Activated naive CD4-positive, alpha-beta T cell treated with Interleukin-2 at 50 U/mL for 16 hours (primary cell): ENCODE data around the gene PSMD8.

Experiments
- DNase-seq: peaks from one replicate; pipeline ENCODE4 v3.0.0-alpha.2; 2020

PSMD8 gene

DNA sequence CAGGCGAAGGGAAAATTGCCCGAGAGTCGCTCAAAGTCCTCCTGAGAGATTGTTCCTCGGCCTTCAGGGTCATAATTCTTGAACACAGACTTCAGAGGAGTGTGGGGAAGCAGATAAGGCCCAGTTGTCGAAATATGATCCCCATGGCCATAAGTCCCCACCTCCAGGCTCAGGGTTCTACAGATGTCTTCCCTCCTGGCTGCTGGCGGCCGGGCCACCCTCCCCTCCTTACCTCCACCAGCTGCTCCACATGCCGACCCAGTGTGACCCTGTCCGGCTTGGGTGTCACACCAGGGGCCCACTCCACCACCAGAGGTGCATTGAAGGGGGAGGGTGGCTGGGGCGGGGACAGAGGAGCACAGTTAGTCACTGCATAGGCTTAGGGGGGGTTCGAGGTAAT lies 38.6 kb downstream of the PSMD8 start:
- no peak for DNase-seq

GRCh38 chr19:38413416-38413815 lies 39.0 kb downstream of the PSMD8 start:
- no peak for DNase-seq

- DNase-seq = no peak
These were observed 42.8 kb downstream of the PSMD8 start for GRCh38 chr19:38417146-38417543.

- peak; percentile 62 for DNase-seq
These were observed 43.5 kb downstream of the PSMD8 start for GRCh38 chr19:38417544-38418506.

DNA sequence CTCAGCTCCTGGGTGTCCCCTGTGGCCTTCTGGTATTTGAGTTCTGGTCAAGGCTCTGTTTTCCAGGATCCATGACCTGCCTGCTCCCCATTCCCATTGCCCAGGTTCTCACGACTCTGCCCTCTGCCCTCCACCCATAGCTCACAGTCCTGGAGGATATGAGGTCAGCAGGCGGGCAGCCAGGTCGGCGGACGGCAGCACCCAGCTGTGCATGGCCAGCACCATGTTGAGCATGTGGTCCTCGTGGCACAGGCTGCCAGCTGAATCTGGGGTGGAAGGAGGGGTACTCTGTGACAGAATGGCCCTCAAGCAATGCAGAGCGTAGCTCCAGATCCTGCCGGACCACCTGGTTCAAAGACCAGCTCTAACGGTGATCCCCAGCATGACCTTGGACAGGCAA lies 46.6 kb downstream of the PSMD8 start:
- no peak for DNase-seq

DNA sequence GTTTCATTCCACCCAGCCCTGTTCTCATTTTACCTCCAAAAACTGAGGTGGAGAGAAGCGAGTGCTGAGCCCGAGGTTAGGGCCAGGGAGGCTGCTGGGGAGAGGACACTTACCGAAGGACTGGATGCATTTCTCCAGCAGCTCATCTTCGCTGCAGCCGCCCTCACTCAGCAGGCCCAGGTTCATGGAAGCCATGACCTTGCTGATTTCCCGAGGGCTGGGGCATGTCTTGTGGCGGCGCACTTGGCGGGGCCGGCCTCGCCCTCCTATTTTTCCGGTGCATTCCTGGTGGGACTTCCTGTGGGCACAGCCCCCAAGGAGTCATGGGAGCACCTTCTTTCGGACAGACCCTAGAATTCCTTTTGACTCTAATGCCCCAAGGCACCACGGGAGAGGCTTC lies 47.5 kb downstream of the PSMD8 start:
- DNase-seq = no peak

DNA sequence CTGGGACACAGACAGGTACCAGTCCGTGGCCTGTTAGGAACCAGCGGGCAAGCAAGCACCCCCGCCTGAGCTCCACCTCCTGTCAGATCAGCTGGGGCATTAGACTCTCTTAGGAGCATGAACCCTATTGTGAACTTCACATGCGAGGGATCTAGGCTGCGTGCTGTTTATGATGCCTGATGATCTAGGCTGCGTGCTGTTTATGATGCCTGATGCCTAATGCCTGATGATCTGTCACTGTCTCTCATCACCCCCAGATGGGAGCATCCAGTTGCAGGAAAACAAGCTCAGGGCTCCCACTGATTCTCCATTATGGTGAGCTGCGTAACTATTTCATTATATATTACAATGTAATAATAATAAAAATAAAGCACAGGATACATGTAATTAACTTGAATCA lies 48.1 kb downstream of the PSMD8 start:
- no peak for DNase-seq

- no peak for DNase-seq
These were observed 49.9 kb downstream of the PSMD8 start for GRCh38 chr19:38424272-38424671.

GRCh38 chr19:38425222-38425809 lies 50.9 kb downstream of the PSMD8 start:
- no peak for DNase-seq

DNA sequence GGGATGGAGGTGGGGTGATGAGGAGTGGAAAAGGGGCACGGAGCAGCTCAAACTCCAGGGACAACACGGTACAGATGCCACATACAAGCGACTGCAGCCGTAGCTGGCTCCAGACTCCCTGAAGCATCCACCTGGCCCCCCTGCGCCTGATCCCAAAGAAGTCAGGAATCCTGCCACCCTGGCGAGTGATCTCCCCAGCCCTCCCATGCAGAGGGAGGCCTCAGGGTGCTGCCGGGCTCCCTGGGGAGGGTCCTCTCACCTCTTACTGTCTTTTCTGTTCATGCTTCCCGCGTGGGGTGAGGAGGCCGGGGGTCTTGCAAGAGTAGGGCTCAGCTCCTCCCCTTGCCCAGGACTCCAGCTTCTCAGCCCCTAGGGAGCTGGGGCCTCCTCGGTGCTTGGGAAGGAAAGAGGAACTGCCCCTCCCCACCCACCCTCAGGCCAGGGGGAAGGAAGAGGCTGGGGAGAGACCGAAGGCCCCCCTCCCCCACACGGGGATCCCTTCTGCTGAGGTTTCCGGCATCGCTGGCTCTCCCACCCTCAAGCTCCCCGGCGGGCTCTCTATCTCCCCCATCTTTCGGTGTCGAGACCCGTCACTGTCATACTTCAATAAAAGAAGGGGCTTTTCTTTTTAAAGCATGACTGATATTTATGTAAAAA lies 51.6 kb downstream of the PSMD8 start, which contains the start of gene RASGRP4:
RASGRP4 (minus strand) TSS at position 410 of the 657 bp plus-strand sequence; CDS start at position 282, 128 bp downstream.
- peak; percentile 62 for DNase-seq

- DNase-seq = peak; percentile 76
These were observed 52.8 kb downstream of the PSMD8 start for GRCh38 chr19:38427035-38427677.

GRCh38 chr19:38429055-38429810 lies 54.9 kb downstream of the PSMD8 start:
- peak; percentile 53 for DNase-seq

- DNase-seq = no peak
These were observed 55.4 kb downstream of the PSMD8 start for GRCh38 chr19:38429811-38430156.

DNA sequence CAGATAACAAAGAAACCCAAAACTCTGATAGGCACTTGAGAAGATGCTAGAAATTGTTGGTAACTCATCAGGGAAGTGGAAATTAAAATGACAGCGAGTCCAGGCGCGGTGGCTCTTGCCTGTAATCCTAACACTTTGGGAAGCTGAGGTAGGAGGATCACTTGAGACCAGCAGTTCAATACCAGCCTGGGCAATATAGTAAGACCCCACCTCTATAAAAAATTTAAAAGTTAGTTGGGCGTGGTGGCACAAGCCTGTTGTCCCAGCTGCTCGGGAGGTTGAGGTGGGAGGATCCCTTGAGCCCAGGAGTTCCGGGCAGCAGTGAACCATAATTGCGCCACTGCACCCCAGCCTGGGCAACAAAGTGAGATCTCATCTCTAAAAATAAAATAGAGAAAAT lies 56.6 kb downstream of the PSMD8 start:
- no peak for DNase-seq

GRCh38 chr19:38433268-38433733 lies 58.9 kb downstream of the PSMD8 start, which contains the start of gene RYR1:
Gene RYR1 (plus strand): TSS chr19:38433691. CDS start chr19:38433830, 139 bp downstream.
- DNase-seq = peak; percentile 69
